ENCODE data around the gene ABCC2.

ABCC2 gene

GRCh38 chr10:99782447-99783286 lies at the start of gene ABCC2:
Gene ABCC2, plus strand, starts transcription at chr10:99782640. Its CDS starts 205 bp downstream, at chr10:99782845.
- TF ChIP-seq ZFX (IDR thresholded peaks at IDR 0.05; ENCODE audit: borderline replicate concordance), result no peak
- TF ChIP-seq CTCF (IDR thresholded peaks at IDR 0.05), result no peak
- peak within 1 kb of the TSS; percentile 93 for H3K27ac ChIP-seq

GRCh38 chr10:99733366-99733765 lies 49.1 kb upstream of the ABCC2 start:
- TF ChIP-seq ZFX (IDR thresholded peaks at IDR 0.05; ENCODE audit: borderline replicate concordance), result no peak
- no peak for TF ChIP-seq CTCF (IDR thresholded peaks at IDR 0.05)

DNA sequence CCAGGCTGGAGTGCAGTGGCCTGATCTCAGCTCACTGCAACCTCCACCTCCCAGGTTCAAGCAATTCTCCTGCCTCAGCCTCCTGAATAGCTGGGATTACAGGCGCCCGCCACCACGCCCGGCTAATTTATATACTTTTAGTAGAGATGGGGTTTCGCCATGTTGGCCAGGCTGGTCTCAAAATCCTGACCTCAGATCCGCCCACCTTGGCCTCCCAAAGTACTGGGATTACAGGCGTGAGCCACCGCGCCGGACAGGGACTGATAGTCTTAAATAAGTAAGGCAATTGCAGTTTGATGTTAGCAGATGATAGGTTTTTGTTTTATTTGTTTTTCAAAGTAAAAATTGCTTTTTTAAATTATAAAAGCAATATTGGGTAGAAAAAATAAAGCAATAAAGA lies 48.3 kb upstream of the ABCC2 start:
- peak overlapping the region; percentile 96; the same call in 1 of the 2 replicates for H3K27ac ChIP-seq

More at GRCh38 chr10:99733366-99733765, 49.1 kb upstream of the ABCC2 start:
- H3K27ac ChIP-seq, result peak overlapping the region; percentile 96

DNA sequence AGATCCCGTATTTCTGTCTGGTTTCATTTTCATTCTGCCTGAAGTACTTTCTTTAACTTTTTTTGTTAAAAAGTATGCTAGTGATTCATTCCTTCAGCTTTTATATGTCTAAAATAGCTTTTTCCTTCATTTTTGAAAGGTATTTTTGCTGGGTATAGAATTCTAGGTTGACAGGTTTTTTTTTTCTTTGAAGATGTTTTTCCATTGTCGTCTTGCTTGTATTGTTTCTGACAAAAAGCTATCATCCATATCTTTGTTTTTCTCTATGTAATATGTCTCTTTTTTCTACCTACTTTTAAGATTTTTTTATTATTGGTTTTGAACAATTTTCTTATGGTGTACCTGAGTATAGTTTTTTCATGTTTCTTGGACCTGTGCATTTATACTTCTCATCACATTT lies 42.2 kb upstream of the ABCC2 start:
- no peak overlapping the region for H3K27ac ChIP-seq

GRCh38 chr10:99740933-99741559 lies 41.4 kb upstream of the ABCC2 start:
- TF ChIP-seq ZFX (IDR thresholded peaks at IDR 0.05; ENCODE audit: borderline replicate concordance) (no peak), CTCF (IDR thresholded peaks at IDR 0.05) (no peak)
- H3K27ac ChIP-seq, result no peak overlapping the region

More for the DNA sequence above, 42.2 kb upstream of the ABCC2 start:
- no peak for TF ChIP-seq ZFX (IDR thresholded peaks at IDR 0.05; ENCODE audit: borderline replicate concordance)
- TF ChIP-seq CTCF (IDR thresholded peaks at IDR 0.05), result no peak

GRCh38 chr10:99742254-99742653 lies 40.2 kb upstream of the ABCC2 start:
- H3K27ac ChIP-seq, result no peak overlapping the region
- no peak for TF ChIP-seq ZFX (IDR thresholded peaks at IDR 0.05; ENCODE audit: borderline replicate concordance)
- TF ChIP-seq CTCF (IDR thresholded peaks at IDR 0.05), result no peak

DNA sequence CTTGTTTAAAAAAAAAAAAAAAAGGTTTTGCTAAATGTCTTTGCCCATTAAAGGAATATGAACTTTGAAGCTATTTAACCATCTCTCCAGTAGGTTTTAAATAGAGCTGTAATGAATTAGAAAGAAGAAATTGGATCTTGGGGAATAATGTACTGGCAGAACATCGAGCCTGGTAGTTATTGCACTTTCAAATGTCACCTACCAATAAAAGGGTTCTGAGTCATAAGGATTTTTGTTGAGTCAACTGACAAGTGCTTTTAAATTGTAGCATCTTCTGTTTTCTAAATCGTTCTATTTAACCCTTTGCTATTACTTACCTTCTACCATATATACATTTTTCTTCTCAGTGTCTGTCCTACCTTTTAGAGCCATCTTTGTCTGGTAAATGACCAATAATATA lies 39.7 kb upstream of the ABCC2 start:
- H3K27ac ChIP-seq, result no peak overlapping the region
- TF ChIP-seq ZFX (IDR thresholded peaks at IDR 0.05; ENCODE audit: borderline replicate concordance) (no peak), CTCF (IDR thresholded peaks at IDR 0.05) (no peak)

All from 22Rv1 (cell line).